Right atrium auricular region (tissue), 2 donors: ENCODE results near the gene C6orf136. TPM values are rescaled to one million over a fixed set of nuclear protein-coding genes. Genes with fewer than 3 reads are reported as not detected.

Experiments
- DNase-seq: peaks from one replicate; pipeline ENCODE4 v3.0.0-alpha.2; 2019; ENCODE audit warnings: low spot score
- H3K27ac ChIP-seq, 2 donors: fragments of 200-600 bp; sonication (generic); 1 replicate in 1 of 2; 2 replicates in 1 of 2; pipeline ENCODE4 v1.5.1; 2016 to 2019
- H3K27me3 ChIP-seq, 2 donors: fragments of 200-600 bp; sonication (generic); one replicate each; pipeline versions ENCODE4 v1.5.1 to v1.6.0; 2017 to 2019
- H3K36me3 ChIP-seq: fragments of 200-600 bp; sonication (generic); one replicate; pipeline ENCODE4 v1.5.1; 2016
- H3K4me1 ChIP-seq, 2 donors: fragments of 200-600 bp; sonication (generic); one replicate each; pipeline versions ENCODE4 v1.5.1 to v1.6.0; 2017 to 2019
- H3K4me3 ChIP-seq, 2 donors: fragments of 200-600 bp; sonication (generic); 1 replicate in 1 of 2; 2 replicates in 1 of 2; pipeline ENCODE4 v1.5.1; 2017 to 2019; ENCODE audit warnings: mild to moderate bottlenecking in 1 of 2, moderate library complexity in 1 of 2
- H3K9me3 ChIP-seq, 2 donors: fragments of 200-600 bp; sonication (generic); one replicate each; pipeline ENCODE4 v1.5.1; 2019
- total RNA-seq, 2 donors: library from RNA; depleted of rRNA; stranded (reverse); fragments of >200 nt; gene quantifications; one replicate each; pipeline ENCODE4 v1.1.0, GENCODE V29; 2016
- TF ChIP-seq, protein P1 (sequence below), 2 donors: fragments of 200-600 bp; sonication (generic); IDR thresholded peaks; one replicate each; pipeline ENCODE4 v1.5.1; 2019; ENCODE audit warnings: antibody characterized with exemption in 2 of 2

The C6orf136 gene
- total RNA-seq, 2 donors from 2014 or later = 28.3 to 29.4 TPM

DNA sequence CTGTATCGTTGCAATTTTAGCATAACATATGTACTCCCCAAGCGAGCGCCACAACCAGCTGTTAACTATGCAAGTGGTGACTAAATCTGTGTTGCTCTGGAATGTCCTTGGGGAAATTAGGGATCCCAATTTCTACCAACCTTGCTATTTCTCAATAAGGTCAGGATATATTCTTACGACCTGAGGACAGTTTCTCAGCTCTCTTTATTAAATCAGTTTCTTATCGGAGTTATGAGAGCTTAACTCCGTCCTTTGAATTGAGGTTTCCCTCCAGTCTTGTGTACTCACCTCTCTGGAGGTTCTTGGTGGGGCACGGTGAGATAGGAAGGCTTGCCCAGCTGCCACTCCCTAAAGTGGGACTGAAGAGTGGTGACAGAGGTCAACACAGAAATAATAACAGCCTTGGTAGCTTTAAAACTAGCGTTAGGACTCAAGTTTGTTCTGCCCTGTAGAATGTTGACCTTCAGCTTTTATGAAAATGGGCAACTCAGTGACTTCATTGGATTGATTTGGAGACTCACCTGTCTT lies 28.6 kb upstream of the C6orf136 start:
- Histone ChIP-seq H3K9me3 (no peaks in the 10 kb centered on the region), H3K36me3 (peaks cover 56% of the 10 kb centered on the region), H3K27me3 (no peaks in the 10 kb centered on the region), H3K27ac (peak overlapping the region; percentile 97), H3K4me3 (peak overlapping the region; percentile 55 to 65), H3K4me1 (peaks cover 0 to 28% of the 10 kb centered on the region in 2 donors)
- TF ChIP-seq, protein P1, sequence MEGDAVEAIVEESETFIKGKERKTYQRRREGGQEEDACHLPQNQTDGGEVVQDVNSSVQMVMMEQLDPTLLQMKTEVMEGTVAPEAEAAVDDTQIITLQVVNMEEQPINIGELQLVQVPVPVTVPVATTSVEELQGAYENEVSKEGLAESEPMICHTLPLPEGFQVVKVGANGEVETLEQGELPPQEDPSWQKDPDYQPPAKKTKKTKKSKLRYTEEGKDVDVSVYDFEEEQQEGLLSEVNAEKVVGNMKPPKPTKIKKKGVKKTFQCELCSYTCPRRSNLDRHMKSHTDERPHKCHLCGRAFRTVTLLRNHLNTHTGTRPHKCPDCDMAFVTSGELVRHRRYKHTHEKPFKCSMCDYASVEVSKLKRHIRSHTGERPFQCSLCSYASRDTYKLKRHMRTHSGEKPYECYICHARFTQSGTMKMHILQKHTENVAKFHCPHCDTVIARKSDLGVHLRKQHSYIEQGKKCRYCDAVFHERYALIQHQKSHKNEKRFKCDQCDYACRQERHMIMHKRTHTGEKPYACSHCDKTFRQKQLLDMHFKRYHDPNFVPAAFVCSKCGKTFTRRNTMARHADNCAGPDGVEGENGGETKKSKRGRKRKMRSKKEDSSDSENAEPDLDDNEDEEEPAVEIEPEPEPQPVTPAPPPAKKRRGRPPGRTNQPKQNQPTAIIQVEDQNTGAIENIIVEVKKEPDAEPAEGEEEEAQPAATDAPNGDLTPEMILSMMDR (IDR thresholded peaks at IDR 0.05) = no peak
- no peak for DNase-seq

DNA sequence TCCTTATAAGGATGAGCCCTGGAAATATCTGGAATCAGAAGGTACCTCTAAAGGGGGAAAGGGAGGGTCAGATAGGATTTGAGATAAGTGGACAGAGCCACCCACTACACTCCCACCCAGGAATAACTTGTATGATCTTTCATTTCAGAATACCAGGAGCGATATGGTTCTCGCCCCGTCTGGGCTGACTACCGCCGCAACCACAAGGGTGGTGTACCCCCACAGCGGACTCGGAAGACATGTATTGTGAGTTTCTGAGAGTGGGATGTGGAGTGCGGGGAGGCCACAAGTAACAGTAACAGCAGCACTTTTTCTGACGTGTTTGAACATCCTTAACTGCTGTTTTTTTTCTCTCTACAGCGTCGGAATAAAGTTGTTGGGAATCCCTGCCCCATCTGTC lies 27.4 kb upstream of the C6orf136 start:
- DNase-seq = no peak
- peaks cover 0 to 16% of the 10 kb centered on the region in 2 donors for H3K4me1 ChIP-seq
- H3K27ac ChIP-seq = no peak overlapping the region
- H3K4me3 ChIP-seq = no peak overlapping the region
- peaks cover 66% of the 10 kb centered on the region for H3K36me3 ChIP-seq
- H3K9me3 ChIP-seq = no peaks in the 10 kb centered on the region
- H3K27me3 ChIP-seq = no peaks in the 10 kb centered on the region
- TF ChIP-seq, protein P1 (IDR thresholded peaks at IDR 0.05) = no peak

DNA sequence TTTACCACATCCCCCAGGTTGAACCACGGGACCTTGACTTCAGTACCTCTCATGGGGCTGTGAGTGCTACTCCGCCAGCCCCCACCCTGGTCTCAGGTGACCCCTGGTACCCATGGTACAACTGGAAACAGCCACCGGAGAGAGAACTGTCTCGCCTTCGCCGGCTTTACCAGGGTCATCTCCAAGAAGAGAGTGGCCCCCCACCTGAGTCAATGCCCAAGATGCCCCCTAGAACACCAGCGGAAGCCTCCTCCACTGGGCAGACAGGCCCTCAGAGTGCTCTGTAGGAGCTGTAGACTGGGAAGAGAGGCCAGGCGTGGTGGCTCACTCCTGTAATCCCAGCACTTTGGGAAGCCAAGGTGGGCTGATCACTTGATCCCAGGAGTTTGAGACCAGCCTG lies 21.4 kb upstream of the C6orf136 start:
- Histone ChIP-seq H3K4me3 (no peak overlapping the region), H3K27ac (no peak overlapping the region)

DNA sequence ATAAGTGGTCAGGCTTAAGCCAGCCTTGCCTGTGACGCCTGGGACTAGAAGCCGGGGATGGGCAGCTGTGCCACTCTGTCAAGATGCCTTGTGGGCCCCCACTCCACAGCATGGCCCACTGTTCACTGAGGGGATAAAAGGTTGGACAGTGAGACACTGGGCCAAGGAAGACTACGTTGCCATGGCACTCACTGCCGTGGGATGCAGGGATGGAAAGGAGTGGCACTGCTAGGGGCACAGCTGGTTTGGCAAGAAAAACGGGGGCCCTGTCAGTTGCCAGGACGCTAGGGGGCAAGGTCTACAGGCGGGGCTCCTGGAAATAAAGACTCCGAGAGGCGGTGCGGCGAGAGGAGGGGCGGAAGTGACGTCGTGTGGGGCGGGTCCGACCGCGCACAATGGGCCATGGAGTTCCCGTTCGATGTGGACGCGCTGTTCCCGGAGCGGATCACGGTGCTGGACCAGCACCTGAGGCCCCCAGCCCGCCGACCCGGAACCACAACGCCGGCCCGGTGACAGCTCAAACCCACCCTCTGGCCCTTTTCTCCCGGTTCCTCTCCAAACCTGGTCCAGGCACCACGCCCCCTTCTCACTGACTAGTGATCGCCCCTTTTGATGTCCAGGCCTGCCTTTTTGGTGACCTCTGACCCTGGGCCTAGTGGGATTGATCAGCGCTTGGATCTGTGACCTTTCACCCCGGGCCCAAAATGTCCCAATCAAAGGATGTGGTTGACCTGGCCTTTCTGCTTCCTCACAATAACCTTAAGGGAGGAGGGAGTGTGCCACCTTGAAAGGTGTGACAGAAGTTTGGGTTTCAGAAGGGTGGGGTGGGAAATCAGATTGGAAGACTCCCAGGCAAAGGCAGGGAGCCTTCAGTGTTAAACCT lies 20.2 kb upstream of the C6orf136 start, which contains the start of gene ATAT1:
TSS of gene ATAT1 (plus strand) at position 391 of the 883 bp plus-strand sequence.
- Histone ChIP-seq H3K4me3 (peak within 1 kb of the TSS; percentile 52 to 59), H3K27ac (peak within 1 kb of the TSS; percentile 89 to 90), H3K36me3 (peaks cover 54% of the 10 kb centered on the region), H3K27me3 (no peaks in the 10 kb centered on the region), H3K4me1 (peaks cover 0 to 13% of the 10 kb centered on the region in 2 donors), H3K9me3 (no peaks in the 10 kb centered on the region)
- peak; percentile 94 for DNase-seq
- TF ChIP-seq, protein P1 (IDR thresholded peaks at IDR 0.05) = peak in 1 of 2 donors; percentile 66

More for the DNA sequence above, 21.4 kb upstream of the C6orf136 start:
- Histone ChIP-seq H3K4me1 (peaks cover 0 to 13% of the 10 kb centered on the region in 2 donors), H3K27me3 (no peaks in the 10 kb centered on the region), H3K36me3 (peaks cover 61% of the 10 kb centered on the region), H3K9me3 (no peaks in the 10 kb centered on the region)
- DNase-seq = no peak
- TF ChIP-seq, protein P1 (IDR thresholded peaks at IDR 0.05) = no peak

DNA sequence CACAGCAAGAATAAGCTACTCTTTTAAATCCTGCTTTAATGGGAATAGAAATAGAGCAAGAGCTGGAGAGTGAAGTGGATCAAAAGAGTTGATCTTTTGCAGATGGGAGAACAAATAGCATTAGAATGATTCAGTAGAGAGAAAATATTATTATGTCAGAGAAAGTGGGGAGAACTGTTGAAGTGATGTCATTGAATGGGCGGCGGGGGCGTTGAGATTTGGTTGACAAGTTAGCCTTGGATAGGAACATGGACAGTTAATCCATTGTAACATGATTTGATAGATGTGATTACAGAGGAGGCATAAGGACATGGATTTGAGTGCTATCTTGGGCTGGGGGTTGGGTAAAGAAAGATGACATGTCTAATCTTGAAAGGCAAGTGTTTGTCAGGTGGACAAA lies 11.1 kb upstream of the C6orf136 start:
- DNase-seq = no peak
- TF ChIP-seq, protein P1 (IDR thresholded peaks at IDR 0.05) = no peak
- no peak overlapping the region for H3K4me3 ChIP-seq
- peaks cover 10% of the 10 kb centered on the region for H3K36me3 ChIP-seq
- H3K27me3 ChIP-seq = no peaks in the 10 kb centered on the region
- H3K4me1 ChIP-seq = no peaks in the 10 kb centered on the region
- no peaks in the 10 kb centered on the region for H3K9me3 ChIP-seq
- H3K27ac ChIP-seq = no peak overlapping the region
